GM12892 (cell line): ENCODE results near the gene STAT5A.

ENCODE experiments used
- POLR2A ChIP-seq: IDR thresholded peaks from 2 replicates; pipeline ENCODE4 v1.6.1; 2011; ENCODE audit warnings: low read depth, low read length, control low read depth
- POLR2AphosphoS5 ChIP-seq: IDR thresholded peaks from 2 replicates; pipeline ENCODE4 v1.6.1; 2011; ENCODE audit warnings: low read depth, low read length, control low read depth
- TAF1 ChIP-seq: IDR thresholded peaks from 2 replicates; pipeline ENCODE4 v1.6.1; 2011; ENCODE audit warnings: low read depth, mild to moderate bottlenecking, control low read depth, low read length, borderline replicate concordance

GRCh38 chr17:42266462-42266861, 21.8 kb upstream of the STAT5A start:
- TF ChIP-seq POLR2A (no peak), TAF1 (no peak), POLR2AphosphoS5 (no peak)
